HG03066 (cell line): Measurements from ENCODE around the gene C9orf85.
"Not testable (repeated sequence)": the region's sequence is repeated elsewhere in the genome, so short reads cannot be mapped to it uniquely, and the experiment has no call there.

Experiments
- ATAC-seq: cut with Tn5 transposase; IDR thresholded peaks from one replicate; pipeline ENCODE4 v1.9.1; 2021; ENCODE audit warnings: low read depth; ENCODE audit not compliant: unreplicated experiment

The C9orf85 gene

GRCh38 chr9:71987471-71988371 is 76.3 kb downstream of the C9orf85 start:
- ATAC-seq = no peak

GRCh38 chr9:71990466-71990865 is 79.0 kb downstream of the C9orf85 start:
- ATAC-seq = no peak

GRCh38 chr9:72005451-72005850 is 94.0 kb downstream of the C9orf85 start:
- no peak for ATAC-seq

- ATAC-seq = no peak
Measured at GRCh38 chr9:72006501-72006900, 95.1 kb downstream of the C9orf85 start.

- ATAC-seq = not testable (repeated sequence)
Measured at GRCh38 chr9:72007726-72008125, 96.3 kb downstream of the C9orf85 start.

GRCh38 chr9:72012646-72013045 is 101.2 kb downstream of the C9orf85 start:
- no peak for ATAC-seq

- ATAC-seq = no peak
Measured at GRCh38 chr9:72013292-72013760, 101.9 kb downstream of the C9orf85 start.

- ATAC-seq = no peak
Measured at GRCh38 chr9:72022841-72023240, 111.4 kb downstream of the C9orf85 start.
